HG02981 (cell line): Measurements from ENCODE around the gene TNFRSF8.

Experiments used
- ATAC-seq: cut with Tn5 transposase; IDR thresholded peaks from one replicate; pipeline ENCODE4 v1.9.1; 2021; ENCODE audit warnings: mild to moderate bottlenecking, moderate library complexity; ENCODE audit not compliant: unreplicated experiment

The TNFRSF8 gene

DNA sequence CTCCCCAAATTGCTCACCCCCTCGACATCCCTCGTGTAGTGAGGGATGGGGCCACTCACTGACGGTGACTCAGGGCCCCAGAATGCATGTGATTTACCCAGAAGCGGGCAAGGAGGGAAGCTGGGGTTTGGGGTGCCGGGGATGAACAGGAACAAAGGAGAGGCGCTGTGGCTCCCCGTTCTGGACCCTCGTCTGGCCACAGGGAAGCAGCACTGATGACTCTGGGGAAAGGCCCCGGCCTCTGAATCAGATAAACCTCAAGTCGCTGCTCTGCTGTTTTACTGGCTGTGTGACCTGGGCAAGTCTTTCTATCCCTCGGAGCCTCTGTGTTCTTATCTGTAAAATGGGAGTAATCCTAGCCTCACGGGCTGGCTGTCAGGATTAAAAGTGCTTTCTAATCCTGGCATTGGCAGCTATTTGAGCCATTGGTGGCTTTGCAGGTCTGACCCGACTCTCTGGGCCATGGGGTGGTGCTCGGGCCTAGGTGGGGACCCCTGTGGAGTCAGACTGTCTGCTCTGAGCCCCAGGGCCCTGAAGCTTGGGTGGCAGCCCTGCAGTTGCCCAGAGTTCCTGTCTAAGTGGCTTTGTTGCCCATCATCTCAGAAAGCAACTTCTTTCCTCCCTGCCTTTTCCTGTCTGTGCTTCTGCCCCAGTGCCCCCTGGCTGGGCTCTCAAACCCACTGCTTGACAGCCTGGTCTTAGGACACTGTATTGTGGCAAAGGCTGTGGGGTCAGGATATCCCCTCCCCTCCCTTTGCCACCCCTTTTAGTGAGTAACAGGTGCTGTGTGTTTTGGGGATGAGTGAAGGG, 109.1 kb downstream of the TNFRSF8 start:
- no peak for ATAC-seq

DNA sequence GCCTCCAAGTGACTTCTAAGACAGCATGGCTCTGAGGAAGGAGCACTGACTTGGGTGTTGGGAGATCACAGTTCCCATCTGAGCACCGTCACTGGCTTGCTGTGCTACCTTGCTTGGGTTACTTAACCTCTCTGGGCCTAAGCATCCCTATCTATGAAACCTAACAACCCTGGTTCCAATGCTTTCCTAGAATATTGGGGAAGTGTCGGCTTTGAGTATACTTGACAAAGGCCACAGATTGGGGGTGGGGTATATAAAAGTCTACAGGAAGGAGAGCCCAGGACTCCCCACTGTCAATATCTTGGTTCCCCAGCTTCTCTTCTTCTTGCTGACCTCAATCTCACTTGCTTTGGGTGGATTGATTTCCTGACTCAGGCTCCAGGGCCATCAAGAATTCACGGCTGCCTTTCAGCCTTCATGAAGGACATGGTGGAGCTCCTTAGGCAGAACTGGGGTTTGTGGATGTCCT, 110.0 kb downstream of the TNFRSF8 start:
- ATAC-seq = no peak

DNA sequence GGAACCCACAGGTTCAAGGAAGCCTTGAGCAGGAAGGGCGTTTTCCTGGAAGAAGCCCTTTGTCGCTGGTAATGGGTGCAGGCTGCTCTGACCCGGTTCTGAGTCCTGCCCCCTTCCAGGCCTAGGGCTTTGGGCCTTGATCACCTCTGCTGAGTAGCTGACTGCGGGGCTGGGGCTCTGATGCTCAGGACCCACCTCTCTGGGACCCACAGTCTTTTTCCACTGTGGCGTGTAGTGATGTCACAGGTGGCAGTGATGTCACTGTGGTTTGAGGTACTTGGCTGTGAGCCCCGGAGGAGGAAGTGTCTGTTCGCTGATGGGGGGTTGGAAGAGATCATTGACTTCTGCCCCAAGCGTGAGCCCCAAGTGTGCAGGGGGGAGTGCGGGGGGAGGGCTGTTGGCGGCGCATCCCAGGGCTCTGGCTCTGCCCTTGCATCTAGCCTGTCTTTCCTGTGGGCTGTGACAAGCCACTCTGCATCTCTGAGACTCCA, 110.6 kb downstream of the TNFRSF8 start:
- no peak for ATAC-seq

DNA sequence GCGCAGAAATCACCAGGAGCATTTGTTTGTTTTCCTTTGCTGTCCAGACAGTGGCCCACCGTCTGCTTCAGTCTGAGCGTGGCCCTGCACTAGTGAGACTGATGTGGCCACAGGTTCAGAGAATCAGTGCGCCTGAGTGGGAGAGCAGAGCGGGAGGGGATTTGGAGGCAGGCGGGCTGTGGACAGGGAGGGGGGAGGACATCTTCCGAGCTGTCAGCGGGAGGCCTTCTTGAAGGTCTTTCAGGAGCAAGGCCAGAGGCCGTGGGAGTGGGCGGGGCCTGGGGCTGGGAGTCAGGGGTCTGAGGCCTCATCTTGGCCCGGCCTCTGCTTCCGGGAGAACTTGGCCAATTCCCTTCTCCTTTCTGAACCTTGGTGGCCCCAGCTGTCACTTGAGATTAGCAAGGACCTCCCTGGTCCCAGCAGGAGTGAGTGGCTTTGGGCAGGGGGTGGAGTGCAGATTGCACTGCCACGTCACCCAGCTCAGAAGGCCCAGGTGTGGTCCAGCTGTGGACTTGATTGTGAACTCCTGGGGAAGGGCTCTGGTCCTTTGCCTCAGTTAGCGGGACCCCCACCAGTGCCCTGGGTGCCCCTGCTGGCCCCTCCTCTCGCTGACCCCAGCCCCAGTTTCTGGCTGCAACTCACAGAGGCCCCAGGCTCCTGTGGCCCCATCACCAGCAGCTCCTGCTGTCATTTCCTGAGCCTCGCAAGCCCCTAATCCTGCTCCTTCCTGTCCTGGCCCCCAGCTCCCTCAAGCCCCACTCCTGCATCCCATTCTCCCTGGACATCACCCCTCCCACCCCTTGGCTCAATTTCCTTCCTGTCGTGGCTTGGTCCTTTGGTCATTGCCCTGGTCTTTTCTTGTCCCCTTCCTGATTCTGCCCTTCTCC, 112.1 kb downstream of the TNFRSF8 start:
- no peak for ATAC-seq

DNA sequence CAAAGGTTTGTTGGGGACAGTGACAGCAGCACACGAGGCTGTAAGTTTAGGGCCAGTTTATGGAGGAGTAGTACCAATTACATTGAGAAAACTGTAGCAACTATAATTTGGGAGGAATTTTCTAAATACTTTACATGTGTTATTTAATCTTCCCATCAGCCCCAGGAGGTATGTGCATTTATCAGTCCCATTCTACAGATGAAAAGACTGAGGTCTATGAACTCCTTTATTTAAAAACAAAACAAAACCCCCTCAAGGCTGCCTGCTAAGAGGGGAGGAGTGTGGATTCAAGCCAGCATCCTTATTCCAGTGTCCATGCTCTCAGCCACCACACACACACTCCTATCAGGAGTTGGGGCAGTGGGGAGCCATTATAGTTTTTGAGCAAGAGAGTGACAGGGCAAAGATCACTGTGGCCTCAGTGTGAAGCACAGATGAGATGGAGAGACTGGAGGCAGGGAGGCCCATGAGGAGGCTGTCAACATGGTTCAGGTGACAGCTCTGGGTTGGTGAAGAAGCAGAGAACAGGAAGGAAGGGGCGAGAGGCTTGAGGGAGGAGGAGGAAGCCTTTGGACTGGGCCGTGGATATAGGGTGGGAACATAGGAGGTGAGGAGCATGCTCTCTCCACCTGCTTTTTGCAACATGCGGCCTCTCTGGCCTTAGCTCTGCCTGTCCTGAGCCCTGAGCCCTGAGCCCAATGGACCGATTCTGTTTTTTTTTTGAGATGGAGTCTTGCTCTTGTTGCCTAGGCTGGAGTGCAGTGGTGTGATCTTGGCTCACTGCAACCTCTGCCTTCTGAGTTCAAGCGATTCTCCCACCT, 113.4 kb downstream of the TNFRSF8 start:
- no peak for ATAC-seq

DNA sequence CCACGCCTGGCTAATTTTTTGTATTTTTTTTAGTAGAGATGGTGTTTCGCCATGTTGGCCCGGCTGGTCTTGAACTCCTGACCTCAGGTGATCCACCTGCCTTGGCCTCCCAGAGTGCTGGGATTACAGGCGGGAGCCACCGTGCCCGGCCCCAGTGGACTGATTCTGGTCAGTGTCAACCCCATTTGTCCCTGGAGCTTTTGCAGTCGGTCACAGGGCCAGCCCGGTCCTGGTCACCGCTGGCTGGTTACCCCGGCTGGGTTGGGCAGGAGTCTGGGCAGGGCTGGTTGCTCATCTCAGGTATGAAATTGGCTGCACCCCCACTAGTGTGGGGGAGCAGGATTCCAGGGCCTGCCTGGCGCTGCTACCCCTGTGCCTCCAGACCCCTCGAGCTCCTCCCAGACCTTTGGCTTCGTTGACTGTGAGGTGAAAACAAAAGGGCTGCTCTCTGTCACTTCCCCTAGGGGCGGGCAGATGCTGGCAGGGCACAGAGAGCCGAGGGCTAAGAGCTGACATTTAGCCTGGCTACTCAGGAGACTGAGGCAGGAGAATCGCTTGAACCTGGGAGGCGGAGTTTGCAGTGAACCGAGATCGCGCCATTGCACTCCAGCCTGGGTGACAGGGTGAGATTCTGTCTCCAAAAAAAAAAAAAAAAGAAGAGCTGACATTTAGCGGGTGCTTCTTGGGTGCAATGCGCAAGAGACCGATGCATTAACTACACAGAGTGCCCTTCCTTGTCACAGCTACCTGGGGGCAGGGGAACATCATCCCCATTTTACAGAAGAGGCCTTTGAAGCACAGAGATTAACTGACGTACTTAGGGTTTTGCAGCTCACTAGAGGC, 114.3 kb downstream of the TNFRSF8 start:
- no peak for ATAC-seq

DNA sequence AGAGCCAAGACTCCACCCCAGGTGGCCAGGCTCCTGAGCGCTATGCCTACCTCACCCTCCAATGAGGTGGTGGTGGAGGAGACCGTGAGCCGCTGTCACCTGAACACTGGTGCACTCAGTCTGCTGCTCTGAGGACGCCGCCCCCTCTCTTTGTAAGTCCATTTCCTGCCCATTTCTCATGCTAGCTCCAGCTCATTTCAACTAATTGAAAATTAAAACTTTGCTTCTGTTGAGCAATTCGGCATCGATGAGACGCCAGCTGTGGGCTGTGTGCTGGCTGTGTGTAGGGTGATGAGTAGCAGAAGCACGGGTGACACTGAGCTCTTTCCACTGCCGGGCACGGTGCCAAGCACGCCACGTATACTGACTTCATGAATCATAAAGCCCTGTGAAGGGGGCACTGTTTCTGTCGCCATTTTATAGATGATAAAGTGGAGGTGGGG, 114.9 kb downstream of the TNFRSF8 start:
- ATAC-seq = no peak

DNA sequence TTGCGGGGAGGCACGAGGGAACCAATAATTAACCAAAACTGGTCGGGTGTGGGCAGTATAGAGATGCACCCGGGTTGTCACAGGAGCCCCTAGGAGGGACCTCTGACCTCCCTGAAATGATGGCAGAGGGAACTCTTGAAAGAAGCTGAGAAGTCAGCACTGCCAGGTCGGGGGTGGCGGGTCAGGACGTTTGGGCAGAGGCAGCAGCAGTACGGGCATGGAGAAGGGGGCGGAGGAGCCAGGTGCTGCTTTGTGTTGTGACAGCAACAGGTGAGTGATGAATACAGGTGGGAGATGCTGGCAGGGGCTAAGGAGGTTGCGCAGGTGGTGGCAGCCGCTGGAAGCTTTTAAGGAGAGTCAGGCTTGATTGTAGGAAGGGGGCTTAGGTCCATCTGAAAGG, 115.4 kb downstream of the TNFRSF8 start:
- no peak for ATAC-seq

DNA sequence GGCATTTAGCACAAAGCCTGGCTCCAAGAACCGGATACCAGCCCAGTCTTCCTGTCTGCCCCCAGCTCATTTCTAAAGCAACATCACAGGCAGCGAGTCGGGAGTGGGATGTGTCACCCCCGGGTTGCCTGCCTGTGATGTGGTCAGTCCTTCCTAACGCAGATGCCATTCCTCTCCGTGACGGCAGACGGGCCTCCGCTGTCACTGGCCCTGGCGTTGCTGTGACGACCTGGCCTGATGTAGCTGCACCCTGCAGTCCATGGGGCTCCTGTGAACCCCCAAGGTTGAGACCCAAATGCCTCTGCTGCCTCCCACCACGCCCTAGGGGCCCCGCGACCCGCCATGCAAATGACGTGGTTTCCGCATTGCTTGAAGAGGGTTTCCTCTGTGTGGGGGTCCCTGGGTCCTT, 116.0 kb downstream of the TNFRSF8 start:
- ATAC-seq = no peak

DNA sequence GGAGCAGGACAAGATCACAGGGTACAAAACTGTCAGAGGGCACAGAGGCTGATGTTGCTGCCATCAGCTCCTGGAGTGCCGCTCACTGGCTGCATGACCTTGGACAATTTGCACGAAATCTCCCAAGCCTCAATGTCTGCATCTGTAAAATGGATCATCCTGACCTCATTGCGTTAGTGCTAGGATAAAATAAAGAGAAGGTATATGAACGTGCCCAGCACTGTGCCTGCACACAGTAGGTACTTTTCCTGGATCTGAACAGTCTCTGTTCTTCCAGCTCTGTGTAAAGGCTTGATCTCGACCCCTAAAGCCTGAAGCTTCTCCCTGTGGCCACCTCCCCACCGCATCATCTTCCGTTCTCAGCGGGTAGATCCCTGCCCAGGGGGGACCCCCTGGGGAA, 116.6 kb downstream of the TNFRSF8 start:
- no peak for ATAC-seq

DNA sequence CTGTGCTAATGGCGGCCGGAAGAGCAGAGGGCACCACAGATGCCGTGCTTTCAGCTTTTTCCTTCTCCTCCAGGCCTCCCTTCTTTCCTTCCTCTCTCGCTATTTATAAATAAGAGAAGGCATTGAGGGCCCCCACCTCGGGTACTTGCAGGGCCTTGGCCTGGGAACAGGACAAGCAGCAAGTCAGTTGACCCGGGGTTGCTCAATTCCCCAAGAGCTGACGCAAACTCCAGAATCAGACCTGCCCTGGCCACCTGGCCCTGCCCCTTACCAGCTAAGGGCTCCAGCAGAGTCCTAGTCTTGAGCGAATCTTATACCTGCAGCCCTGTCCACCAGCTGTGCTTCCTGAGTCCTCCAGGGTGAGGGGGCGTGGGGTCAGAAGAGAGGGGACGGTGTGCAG, 117.2 kb downstream of the TNFRSF8 start:
- no peak for ATAC-seq

DNA sequence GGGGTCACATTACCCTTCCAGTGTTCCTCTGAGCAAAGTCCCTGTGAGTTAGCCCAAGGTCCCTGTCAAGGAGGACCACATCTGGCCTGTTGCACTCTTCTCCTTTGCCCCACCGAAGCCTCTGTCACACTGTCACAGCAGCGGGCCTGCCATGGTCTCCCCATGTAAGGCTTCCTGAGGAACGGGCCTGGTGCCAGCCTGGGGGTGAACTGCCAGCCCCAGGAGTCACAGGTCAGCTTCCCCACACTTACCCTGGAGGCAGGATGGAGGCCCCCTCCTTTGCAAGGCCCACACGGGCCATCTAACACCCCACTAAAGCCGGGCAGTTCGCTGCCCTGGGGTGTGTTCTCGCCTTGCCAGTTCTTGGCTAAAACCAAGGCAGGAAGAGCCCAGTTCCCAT, 117.8 kb downstream of the TNFRSF8 start:
- no peak for ATAC-seq

DNA sequence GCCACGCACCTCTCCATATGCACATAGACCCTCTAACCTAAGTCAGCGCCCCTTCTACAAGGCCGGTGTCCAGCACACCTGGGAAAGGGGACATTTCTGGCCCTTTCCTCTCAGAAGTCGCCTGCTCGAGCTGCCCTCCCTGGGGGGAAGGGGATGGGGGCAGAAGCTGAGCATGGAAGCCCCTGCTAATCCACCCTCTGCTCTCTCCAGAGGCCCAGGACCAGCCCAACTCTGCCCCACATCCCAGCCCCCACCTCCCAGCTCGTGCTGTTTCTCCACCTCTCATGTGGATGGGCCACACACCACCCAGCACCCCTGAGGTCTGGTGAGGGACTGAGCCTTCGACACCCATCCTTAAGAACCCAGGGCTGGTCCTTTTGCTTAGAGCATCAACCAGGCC, 118.5 kb downstream of the TNFRSF8 start:
- no peak for ATAC-seq

DNA sequence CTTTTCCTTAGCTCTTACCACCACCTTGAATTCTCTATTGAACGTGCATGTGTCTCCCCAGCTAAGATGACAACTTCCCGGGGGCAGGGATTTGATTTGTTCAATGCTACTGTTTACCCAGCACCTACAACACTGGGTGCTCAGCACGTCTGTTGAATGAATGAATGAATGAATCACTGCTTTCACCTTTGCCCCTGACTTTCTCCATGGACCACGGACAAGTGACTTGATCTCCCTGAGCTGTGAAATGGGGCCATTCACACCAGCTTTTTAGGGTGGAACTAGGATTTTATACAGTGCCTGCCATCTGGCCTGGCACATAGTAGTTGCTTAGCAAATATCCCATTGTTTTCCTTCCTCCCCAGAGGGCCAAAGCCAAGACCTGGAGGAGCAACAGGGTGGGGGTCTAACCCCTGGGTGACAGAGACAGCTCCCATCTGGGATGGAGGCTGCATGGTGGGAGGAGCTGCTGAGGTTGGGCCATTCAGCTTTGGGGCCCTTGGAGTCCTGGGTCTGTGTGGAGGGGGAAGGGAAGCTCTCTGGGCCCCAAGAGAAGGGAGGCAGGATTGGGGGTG, 119.4 kb downstream of the TNFRSF8 start:
- ATAC-seq = no peak

DNA sequence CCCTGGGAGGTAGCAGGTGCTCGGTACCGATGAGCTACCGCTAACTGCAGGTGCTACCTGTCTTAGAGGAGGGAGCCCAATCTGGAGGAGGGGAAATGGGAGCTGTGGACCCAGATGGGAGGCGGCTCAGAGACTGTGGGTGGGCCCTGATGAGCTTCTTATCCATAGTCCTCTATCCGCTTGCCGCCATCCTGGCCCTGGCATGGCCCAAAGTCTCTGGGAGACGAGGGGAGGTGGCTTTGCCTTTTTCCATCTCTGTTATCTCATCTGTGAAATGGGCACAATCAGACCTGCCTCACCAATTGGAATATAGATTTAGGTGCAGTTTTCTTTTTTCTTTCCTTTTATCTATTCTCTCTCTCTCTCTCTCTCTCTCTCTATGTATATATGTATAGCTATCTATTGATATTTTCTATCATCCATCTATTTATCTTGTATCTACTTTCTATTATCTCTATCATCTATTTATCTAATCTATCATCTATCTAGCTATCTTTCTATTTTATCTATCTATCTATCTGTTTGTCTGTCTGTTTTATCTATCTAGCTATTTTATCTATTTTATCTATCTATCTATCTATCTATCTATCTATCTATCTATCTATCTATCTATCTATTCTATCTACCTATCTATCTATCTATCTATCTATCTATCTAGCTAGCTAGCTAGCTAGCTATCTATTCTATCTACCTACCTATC, 120.1 kb downstream of the TNFRSF8 start:
- no peak for ATAC-seq

DNA sequence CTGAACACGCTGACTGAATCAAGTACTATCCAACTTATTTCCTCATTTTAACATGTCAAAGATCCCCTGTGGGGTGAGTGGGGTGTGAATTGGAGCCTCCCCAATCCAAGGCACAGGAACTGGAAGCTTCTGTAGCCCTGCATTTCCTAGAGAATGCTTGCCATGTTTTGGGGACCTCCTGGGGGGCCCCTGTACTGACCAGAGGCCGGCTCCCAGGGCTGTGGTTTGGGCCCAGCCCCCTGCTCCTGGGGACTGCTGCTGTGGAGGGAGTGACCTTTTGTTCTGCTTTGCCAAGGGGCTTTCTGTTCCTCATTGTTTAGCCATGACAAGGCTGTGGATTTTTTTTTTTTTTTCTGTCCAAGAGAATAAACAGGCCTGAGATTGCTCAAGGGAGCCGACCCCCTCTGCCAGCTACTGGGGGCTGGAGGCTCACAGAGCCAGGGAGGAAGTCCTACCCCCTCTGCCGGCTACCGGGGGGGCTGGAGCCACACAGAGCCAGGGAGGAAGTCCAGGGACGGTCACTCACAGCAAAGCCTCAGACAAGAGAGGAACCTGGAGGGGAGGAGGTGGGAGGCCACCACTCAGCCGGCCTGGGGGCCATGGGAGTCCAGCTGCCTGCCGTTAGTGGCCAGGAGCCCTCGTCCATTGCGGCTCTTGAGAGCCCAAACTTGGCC, 121.0 kb downstream of the TNFRSF8 start:
- no peak for ATAC-seq

DNA sequence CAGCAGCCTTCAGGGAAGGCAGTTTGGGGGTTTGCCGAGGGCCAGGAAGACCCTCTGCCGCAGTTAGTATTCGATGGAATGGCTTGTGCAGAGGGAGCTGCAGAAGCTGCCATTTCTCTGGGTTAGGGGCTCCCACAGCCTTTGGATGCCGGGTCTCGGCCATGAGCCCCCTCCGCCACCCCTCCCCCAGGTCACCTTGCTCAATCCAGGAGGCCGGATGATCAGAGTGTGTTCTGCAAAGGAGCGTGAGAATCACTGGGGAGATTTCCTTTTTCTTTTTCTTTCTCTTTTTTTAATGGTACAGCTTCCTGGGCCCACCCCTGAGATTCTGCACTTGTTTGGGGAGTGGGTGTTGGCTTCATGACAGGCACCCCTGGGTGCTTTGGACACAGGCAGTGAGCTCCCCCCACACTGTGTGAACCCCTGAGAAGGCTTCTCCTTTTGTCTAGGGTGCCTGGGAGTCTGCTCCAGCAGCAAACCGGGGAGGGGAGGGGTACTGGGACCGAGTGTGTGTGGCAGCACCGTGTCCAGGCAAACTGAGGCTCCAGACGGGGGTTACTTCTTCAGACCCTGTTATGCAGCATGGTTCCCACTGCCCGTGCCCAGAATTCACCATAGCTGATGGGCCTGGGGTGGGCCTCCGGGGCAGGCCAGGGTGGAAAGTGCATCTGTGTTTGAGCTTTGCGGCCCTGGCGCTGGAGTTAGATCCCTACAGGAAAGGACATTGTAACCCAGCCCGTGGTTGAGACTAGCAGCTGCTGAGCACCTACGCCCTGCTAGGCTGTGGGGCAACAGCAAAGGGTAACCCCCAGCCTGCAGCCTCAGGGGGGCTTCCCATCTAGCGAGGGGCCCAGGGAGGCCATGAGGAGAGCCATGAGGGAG, 122.2 kb downstream of the TNFRSF8 start:
- ATAC-seq = no peak
